ENCODE results near the gene ABHD10.

ABHD10 gene

DNA sequence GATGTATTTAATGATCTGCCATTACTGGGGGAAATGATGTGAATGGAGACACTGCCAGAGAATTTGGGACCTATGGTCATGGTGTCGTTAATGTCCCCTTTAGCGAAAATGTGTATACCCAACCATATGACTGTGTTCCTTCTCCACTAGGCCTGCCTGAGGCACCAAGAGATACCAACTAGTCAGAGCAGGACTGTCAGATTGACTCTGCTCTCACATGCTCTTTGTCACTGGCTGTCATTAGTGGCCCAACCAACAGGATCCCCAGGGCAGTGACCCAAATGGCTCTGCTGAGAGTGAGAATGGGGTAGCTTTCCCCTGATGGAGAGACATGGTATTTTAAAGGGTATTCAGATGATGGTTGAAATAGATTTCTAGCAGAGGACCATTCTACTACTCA lies 22.7 kb downstream of the ABHD10 start:
- no peak for DNase-seq

- peak in 3 of 4 experiments; percentile 14 to 55 (median 45) for DNase-seq
Observed at GRCh38 chr3:112002096-112002971, 23.5 kb downstream of the ABHD10 start.

DNA sequence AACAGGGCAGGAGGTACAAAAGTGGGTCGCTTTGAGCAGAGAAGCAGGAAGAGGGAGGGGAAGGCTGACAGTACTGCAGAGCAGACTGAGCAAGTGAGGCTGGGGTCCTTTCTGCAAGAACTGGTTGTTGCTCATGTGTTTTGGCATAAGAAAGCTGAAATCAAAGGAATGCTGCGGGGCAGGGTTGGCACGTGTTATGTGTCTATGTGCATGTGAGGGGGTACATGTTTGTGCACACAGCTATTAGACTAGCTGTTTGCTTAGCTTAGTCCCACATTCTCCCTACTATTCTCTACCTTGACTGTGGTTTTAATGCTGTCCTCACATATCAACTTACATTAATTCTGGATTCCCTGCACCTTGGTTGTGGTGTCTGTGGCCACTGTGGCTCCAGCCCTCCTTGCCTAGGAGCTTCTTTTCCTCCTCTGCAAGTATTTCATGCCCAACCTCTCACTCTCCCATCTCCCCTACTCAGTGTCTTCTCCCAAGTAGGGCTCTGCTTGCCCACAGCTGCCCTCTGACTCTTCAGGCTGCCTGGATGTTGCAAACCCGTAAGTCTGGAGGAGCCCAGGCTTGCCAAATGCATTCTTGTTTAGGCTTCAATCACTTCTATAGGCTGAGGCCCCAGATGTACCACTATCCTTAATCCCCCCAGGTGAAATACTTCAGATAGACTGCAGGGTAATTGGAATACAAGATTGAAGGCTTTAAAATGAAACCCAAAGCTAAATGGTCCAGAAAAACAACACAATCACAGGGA lies 24.7 kb downstream of the ABHD10 start:
- DNase-seq = no peak

GRCh38 chr3:112004187-112004586 lies 25.4 kb downstream of the ABHD10 start:
- no peak for DNase-seq

DNA sequence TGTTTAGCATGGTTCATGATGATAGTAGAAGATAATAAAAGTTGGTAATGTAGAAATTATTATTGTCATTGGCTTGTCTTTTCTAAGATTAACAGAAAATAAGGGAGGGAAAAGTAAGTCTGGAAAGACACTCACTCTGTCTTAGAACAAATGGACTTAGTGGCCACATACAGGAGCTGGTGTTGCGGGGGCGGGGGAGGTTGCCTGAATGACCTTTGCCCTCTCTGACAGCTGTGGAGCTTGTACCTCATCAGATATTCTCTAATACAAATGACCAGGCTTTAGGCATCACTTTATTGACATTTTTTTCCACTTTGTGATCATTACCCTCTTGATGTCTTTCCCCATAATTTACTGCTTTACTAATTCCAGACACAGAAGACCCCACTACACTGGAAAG lies 25.8 kb downstream of the ABHD10 start:
- no peak for DNase-seq

GRCh38 chr3:112005091-112005672 lies 26.4 kb downstream of the ABHD10 start:
- DNase-seq = no peak

DNA sequence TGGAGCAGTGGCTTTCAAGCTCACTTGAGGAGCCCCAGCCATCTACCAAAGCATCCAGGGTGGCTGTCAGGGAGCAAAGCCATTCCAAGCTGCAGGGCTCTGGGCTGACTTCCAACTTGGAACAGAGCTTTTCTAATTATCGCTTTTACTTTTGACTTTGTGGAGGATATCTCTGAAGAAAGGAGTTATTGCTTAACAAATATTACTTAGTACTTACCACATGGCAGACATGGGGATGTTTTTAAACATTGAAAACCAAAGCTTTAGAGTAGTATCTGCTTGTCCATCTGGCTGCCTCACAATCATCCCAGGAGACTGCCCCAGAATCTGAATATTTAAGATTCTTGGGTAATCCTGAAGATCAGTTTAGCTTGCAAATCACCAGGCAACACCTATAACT lies 28.8 kb downstream of the ABHD10 start:
- no peak for DNase-seq

DNA sequence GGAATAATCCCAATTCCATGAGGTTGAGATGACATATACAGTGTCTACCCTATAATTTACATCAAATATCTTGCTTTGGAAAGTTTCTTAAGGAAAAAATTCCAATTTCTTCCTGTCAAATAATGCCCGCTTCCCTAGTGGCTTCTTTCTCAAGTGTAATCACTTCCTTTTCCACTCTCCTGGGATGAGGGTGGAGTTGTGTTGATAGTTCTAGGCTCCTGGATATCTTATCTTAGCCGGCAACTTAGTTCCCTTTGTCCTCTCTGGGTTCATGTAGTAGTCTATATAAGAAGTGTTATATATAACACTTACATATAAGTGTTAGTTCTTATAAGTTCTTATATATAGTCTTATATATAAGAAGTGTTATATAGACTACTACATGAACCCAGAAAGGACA lies 30.8 kb downstream of the ABHD10 start:
- DNase-seq = no peak

DNA sequence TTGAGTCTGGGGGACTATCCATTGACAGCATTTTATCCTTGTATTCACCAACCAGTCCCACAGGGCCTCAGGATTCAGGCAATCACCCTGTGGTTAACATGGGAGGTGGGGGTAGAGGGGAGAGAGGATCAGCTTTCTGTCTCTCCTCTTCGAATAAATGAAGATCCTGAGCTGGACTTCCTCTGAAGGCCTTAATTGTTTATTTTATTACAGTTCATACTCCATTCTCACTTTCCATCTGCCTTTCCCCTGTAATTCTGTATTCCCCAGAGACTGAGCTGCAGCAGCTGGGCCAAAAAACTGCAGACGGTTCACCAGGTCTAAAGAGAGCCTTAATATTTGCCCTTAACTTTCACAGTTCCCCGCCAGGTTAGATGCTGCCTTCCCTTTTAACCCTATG lies 31.8 kb downstream of the ABHD10 start:
- DNase-seq = no peak

GRCh38 chr3:112011376-112011940 lies 32.6 kb downstream of the ABHD10 start:
- DNase-seq = no peak

- DNase-seq = no peak
Observed at GRCh38 chr3:112012205-112012992, 33.6 kb downstream of the ABHD10 start.

- DNase-seq = peak; percentile 78 to 83 (median 80)
Observed at GRCh38 chr3:112013058-112013783, 34.4 kb downstream of the ABHD10 start.

DNA sequence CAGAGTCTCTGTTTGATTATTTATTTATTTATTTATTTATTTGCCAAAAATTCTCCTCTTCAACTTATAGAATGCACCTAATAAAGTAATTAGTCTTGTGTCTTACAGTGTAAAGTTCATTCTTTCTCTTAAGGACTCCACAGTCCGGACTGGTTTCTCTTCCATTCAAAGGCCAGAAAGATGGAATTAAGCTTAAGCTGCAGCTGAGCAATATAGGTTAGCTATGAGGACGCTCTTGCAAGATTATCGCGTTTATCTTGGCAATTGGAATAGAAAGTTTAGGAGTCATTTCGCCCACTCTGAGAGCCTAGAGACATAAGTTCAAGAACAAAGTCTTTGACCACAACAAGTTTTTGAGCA lies 34.9 kb downstream of the ABHD10 start:
- DNase-seq = no peak

DNA sequence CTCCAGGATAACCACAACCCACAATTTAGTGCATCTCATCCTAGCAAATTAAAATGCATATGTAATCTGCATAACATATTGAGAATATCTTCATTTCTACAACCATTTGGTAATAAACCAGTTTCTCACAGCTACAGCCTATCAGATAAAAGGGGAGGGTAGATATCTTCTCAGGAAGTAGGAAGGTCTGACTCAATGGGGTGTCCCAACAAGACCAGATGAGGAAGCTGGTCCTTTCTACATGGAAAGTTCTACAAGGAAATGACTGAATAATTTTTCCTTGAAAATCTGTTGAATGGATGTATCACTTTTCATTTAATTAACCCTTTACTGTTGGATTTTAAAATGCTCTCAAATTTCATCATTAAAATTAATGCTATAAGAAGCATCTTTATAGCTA lies 38.3 kb downstream of the ABHD10 start:
- DNase-seq = peak; percentile 26 to 77 (median 48)

DNA sequence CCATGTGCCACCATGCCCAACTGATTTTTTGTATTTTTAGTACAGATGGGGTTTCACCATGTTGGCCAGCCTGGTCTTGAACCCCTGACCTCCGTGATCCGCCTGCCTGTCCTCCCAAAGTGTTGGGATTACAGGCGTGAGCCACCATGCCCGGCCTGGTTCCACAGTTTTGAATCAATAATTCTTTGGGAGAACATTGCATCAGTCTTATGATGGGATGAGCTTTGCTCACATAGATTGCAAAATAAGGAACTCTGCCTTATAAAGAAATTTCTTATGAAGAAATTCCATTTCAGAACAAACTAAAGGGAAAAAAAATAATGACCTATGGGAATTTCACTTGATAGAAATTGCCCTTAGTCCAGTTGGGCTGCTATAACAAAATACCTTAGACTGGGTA lies 39.9 kb downstream of the ABHD10 start:
- no peak for DNase-seq

- no peak for DNase-seq
Observed at GRCh38 chr3:112019716-112020115, 40.9 kb downstream of the ABHD10 start.

GRCh38 chr3:112020674-112021085 lies 41.9 kb downstream of the ABHD10 start:
- no peak for DNase-seq

GRCh38 chr3:112027142-112027541 lies 48.3 kb downstream of the ABHD10 start:
- no peak for DNase-seq

- DNase-seq = no peak
Observed at GRCh38 chr3:112027826-112028225, 49.0 kb downstream of the ABHD10 start.

DNA sequence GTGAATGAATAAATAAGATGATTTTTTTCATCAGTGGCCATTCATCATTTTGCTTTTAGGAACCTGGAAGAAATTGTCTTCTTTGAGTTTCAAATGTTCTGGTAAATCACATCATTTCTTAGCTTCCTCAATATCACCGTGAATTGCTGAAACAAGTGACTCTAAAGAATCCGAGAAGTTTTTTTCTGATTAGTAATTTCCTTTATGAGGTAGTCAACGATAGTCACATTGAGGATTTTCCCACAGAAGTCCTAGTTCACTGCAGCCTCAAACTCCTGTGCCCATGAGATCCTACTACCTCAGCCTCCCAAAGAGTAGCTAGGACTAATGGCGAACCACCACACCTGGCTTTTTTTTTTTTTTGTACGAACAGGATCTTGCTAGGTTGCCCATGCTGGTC lies 52.1 kb downstream of the ABHD10 start:
- no peak for DNase-seq

DNA sequence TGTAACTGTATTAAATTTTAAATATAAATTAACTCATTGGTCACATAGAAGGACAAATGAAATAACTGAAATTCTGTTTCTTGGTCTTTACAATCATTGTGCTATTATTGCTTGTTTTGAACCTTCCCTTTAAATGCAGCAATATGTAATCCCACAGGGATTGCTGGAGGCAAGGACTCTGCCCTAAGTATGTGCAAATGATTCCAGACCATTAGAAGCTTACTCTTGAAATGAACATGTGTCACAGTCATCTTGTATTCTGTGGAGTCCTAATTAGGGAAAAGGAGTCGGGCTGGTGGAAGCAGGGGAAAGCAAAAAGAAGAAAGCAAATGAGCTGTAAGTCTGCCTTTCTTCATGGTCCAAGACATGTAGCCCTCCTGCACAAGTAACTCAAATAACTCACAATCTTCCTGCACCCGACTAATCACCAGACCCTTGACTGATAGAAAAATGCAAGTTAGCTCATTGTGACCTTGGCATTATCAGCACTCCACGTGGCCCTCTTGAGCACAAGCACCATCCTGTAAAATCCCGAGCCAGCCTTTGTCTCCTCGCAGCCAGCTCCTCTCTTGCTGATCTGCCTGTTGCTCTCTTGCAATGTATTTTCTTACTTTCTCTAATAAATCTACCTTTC lies 53.4 kb downstream of the ABHD10 start:
- DNase-seq = no peak
